SK-N-MC (cell line): ENCODE measurements around the gene GZF1.

Source experiments
- EZH2 ChIP-seq: fragments of 200-600 bp; sonication (generic); IDR thresholded peaks from one replicate; pipeline ENCODE4 v1.6.1; 2017; ENCODE audit warnings: antibody characterized with exemption
- FOXP2 ChIP-seq: optimal IDR thresholded peaks from 2 replicates; pipeline ENCODE3; 2011; ENCODE audit warnings: mild to moderate bottlenecking, moderate library complexity; ENCODE audit not compliant: insufficient read depth; ENCODE audit errors: extremely low read length, control extremely low read depth

DNA sequence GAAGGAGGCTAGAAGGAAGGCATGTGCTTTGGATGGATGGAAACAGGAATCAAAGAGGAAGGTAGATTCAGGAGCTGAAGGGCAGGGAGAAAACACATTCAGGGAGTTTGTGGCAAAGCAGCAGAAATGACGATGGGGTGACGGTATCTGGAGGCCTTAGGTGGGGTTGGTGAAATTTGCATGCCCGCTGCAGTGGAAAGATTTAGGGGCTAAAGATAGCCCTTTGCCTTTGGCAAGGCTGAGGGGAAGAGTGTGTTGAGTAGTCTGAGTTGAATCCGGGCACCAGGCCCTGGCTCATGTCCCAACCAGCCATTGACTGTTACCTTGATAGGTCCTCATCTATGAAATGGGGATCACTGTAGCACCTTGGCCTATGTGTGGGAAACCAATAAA is 1.3 kb downstream of the GZF1 start:
- TF ChIP-seq EZH2 (no peak), FOXP2 (no peak)
